Stimulated activated CD8-positive, alpha-beta memory T cell treated with anti-CD3 and anti-CD28 coated beads, Interleukin-15, amount 100 ng/mL, for 1 hour (primary cell): Measurements from ENCODE around the gene SRGAP1.
"Not testable (repeated sequence)": the region's sequence is repeated elsewhere in the genome, so short reads cannot be mapped to it uniquely, and the experiment has no call there.

Source experiments
- DNase-seq: peaks from one replicate; pipeline ENCODE4 v3.0.0-alpha.2; 2020; ENCODE audit warnings: low read depth

SRGAP1 gene

GRCh38 chr12:64007853-64008252, 163.4 kb downstream of the SRGAP1 start:
- DNase-seq: no peak

GRCh38 chr12:64008596-64008995, 164.1 kb downstream of the SRGAP1 start:
- no peak for DNase-seq

DNA sequence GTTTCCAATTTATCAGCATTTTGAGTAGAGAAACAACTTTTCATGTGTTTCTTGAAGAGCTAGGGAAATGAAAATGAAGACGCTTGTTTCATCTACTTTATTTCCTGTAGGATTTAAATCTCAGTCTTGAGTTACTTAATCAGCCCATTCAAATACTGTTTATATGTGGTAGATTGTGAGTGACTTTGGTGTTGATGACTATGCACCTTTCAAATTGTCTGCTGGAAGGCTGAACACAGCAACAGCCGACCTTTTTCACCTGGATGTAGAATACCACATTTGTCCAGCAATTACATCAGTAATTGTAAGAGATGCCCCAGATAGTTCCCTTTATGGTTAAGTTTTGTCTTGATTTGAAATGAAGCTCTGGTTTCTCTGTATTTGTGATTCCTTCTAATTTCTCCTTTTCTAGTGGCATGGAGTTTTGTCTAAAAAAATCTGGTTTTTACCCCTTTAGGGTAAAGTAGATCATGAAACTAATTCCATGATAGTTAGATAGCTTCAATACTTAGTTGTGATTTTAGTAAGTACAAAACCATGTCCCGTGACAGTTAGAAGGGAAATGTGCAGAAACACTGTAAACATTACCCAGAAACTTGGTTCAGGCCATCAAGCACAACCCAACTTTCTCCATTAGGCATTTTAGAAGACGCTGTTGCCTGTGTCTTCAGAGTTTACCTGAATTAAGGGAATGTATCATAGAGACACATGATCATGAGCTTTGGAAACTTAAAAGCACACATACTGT, 165.0 kb downstream of the SRGAP1 start:
- DNase-seq: no peak

GRCh38 chr12:64010069-64010686, 165.7 kb downstream of the SRGAP1 start:
- DNase-seq: no peak

- DNase-seq: no peak
Measured at GRCh38 chr12:64016521-64016920, 172.0 kb downstream of the SRGAP1 start.

DNA sequence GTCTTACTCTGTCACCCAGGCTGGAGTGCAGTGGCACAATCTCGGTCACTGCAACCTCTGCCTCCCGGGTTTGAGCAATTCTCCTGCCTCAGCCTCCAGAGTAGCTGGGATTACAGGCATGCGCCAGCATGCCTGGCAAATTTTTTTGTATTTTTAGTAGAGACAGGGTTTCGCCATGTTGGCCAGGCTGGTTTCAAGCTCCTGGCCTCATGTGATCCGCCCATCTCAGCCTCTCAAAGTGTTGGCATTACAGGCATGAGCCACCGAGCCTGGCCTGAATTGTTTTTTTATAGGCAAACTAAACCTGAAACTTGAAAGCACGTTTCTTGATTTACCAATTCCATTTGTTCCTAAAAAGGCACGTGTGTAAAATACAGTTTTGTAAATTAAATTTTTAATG, 173.6 kb downstream of the SRGAP1 start:
- DNase-seq: not testable (repeated sequence)

DNA sequence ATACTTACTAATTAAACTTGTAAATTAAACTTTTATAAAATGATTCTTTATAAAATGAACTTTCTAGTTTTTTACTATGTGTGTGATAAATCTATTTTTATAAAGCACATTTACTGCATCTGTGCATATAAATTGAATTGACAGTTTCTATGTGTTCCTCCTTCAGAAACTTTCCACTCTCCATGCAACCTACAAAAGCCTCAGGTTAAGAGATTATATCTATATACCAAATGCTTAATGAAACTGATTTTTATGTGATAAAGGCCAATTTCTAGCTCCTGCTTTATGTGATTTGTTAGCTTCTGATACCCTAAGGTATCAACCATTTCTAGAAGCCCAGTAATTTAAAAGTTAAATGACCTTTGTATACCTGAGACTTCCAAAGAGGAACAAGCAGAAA, 174.0 kb downstream of the SRGAP1 start:
- DNase-seq: no peak

GRCh38 chr12:64019101-64019500, 174.6 kb downstream of the SRGAP1 start:
- DNase-seq: no peak

GRCh38 chr12:64019654-64020053, 175.2 kb downstream of the SRGAP1 start:
- no peak for DNase-seq

GRCh38 chr12:64025174-64025958, 180.9 kb downstream of the SRGAP1 start:
- DNase-seq: no peak

- DNase-seq: no peak
Measured at GRCh38 chr12:64027311-64027710, 182.8 kb downstream of the SRGAP1 start.

- DNase-seq: no peak
Measured at GRCh38 chr12:64028541-64028940, 184.0 kb downstream of the SRGAP1 start.

- no peak for DNase-seq
Measured at GRCh38 chr12:64029013-64029857, 184.7 kb downstream of the SRGAP1 start.

- no peak for DNase-seq
Measured at GRCh38 chr12:64030155-64030554, 185.7 kb downstream of the SRGAP1 start.

- not testable (repeated sequence) for DNase-seq
Measured at GRCh38 chr12:64034056-64034455, 189.6 kb downstream of the SRGAP1 start.

- no peak for DNase-seq
Measured at GRCh38 chr12:64034901-64035576, 190.5 kb downstream of the SRGAP1 start.

DNA sequence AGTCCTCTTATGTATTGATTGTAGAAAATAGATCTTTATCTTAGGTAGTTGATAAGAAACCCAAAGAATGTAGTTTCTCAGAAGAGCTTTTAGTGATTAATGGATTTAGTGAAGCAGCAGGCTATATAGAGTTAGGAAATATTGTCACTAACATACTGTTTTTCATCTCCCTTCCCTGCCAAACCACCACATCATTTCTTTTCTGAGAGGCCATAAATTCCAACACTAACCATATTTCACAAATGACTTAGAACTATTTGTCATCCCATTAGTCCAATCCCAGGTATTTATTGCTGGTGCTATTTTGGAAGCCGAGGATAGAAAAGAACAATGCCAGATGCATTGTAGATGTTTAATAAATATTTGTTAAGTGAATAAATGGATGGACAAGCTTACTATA, 191.9 kb downstream of the SRGAP1 start:
- no peak for DNase-seq

DNA sequence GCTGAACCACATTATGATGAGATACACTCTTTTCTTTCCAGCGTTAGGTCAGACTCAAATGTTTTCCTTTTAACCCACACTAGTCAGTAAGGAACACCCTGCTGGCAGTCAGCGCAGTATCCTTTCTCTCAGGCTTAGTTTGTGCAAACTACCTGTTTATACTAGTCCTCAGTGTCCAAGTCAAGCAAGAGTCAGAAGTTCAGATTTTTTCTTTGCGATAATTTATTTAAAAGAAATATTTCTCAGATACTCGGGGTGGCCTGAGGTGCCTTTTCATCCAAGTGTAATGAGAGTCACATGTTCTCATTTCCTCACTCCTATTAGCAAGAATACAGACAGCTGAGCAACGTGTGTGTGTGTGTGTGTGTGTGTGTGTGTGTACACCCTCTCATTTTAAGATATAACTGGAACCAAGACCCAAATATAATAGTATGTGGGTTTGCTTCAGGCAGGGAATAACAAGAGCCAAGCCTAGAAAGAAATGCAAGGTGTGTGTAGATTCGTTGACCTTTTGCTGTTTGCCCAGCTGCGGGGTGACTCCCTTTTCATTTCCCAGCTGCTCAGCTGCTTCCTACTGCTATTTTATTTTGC, 194.9 kb downstream of the SRGAP1 start:
- DNase-seq: no peak

- no peak for DNase-seq
Measured at GRCh38 chr12:64042911-64043310, 198.4 kb downstream of the SRGAP1 start.

- DNase-seq: no peak
Measured at GRCh38 chr12:64044191-64044590, 199.7 kb downstream of the SRGAP1 start.

DNA sequence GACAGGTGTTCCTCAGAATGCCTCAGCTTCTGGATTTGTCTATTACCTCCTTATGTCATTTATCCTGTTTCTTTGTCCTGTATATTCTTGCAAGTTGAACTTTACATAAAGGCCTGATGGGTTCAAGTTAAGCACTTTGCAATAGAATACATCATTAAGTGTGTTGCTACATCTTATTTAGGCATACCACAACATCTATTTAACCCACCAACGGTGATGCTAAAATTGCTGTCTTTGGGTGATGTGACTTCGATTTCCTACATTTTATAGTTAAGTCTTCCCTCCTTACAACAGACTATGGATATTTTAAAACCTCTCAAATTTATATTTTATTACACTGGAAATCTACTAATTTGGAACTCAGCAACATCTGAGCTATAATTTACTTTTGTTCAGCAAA, 206.6 kb downstream of the SRGAP1 start:
- no peak for DNase-seq
